SK-N-SH (cell line): Measurements from ENCODE around the gene VAMP2. TPM values are rescaled to one million over a fixed set of nuclear protein-coding genes. Genes with fewer than 3 reads are reported as not detected.
A peak's percentile ranks its signal among the peaks of the same experiment; 100 is the strongest.

Experiments used
- CTCF ChIA-PET: fragments of 300-600, 350-600 bp; formaldehyde crosslinking; extraction: SDS; loops from one replicate; lab custom pipeline; 2021; lab: Yijun Ruan, JAX
- POLR2A ChIA-PET: fragments of 350-600 bp; sonication (Branson Sonifier 250); formaldehyde crosslinking; extraction: SDS; loops from one replicate; lab custom pipeline; 2020; ENCODE audit warnings: antibody characterized with exemption, inconsistent platforms; lab: Yijun Ruan, JAX
- DNase-seq: peaks from one replicate; pipeline ENCODE4 v3.0.0; 2012
- H2AFZ ChIP-seq: fragments of 200-600 bp; sonication (generic); 2 replicates; pipeline ENCODE4 v1.8.1; 2016; ENCODE audit warnings: antibody characterized with exemption, mild to moderate bottlenecking, low read depth
- H3F3A ChIP-seq: fragments of 200-600 bp; sonication (generic); replicated peaks from 2 replicates; pipeline ENCODE3; 2016; ENCODE audit warnings: antibody characterized with exemption, mild to moderate bottlenecking; ENCODE audit not compliant: insufficient read depth
- H3K27ac ChIP-seq, 2 experiments: fragments of 200-500 bp in 1 of 2; fragments of 200-600 bp in 1 of 2; sonication (Bioruptor generic) in 1 of 2; sonication (generic), shearing (Covaris generic) in 1 of 2; 2 replicates each; pipeline versions ENCODE4 v1.5.1 to v1.6.1; 2014 to 2016; ENCODE audit warnings: low read depth in 2 of 2, inconsistent platforms in 1 of 2, low read length in 1 of 2, mild to moderate bottlenecking in 1 of 2, mixed read lengths in 1 of 2
- H3K27me3 ChIP-seq: fragments of 200-600 bp; sonication (generic), shearing (Covaris generic); 2 replicates; pipeline ENCODE4 v1.6.1; 2016; ENCODE audit warnings: mixed run types; ENCODE audit not compliant: insufficient read depth
- H3K36me3 ChIP-seq, 2 experiments: fragments of 200-500 bp in 1 of 2; fragments of 200-600 bp in 1 of 2; sonication (Bioruptor generic) in 1 of 2; sonication (generic) in 1 of 2; replicated peaks in 1 of 2; 2 replicates each; pipeline versions ENCODE3 to v1.5.1; 2014 to 2016; ENCODE audit warnings: low read length in 1 of 2, mild to moderate bottlenecking in 1 of 2; ENCODE audit not compliant: insufficient read depth in 2 of 2, control insufficient read depth in 1 of 2
- H3K4me1 ChIP-seq, 2 experiments: fragments of 200-500 bp in 1 of 2; fragments of 200-600 bp in 1 of 2; sonication (Bioruptor generic) in 1 of 2; sonication (generic), shearing (Covaris generic) in 1 of 2; 2 replicates each; pipeline versions ENCODE4 v1.5.1 to v1.6.1; 2014 to 2016; ENCODE audit warnings: low read depth in 1 of 2, low read length in 1 of 2, mixed run types in 1 of 2; ENCODE audit not compliant: insufficient read depth in 2 of 2, control insufficient read depth in 1 of 2
- H3K4me2 ChIP-seq: fragments of 200-600 bp; sonication (generic), shearing (Covaris generic); 2 replicates; pipeline ENCODE4 v1.6.1; 2017; ENCODE audit warnings: mixed run types
- H3K4me3 ChIP-seq, 2 experiments: fragments of 200-500 bp in 1 of 2; fragments of 200-600 bp in 1 of 2; sonication (Bioruptor generic) in 1 of 2; sonication (generic), shearing (Covaris generic) in 1 of 2; 2 replicates each; pipeline versions ENCODE4 v1.5.1 to v1.8.1; 2014 to 2016; ENCODE audit warnings: low read depth in 2 of 2, inconsistent platforms in 1 of 2, low read length in 1 of 2, mild to moderate bottlenecking in 1 of 2, mixed read lengths in 1 of 2, moderate library complexity in 1 of 2
- H3K79me2 ChIP-seq: fragments of 200-600 bp; sonication (generic); 2 replicates; pipeline ENCODE4 v1.8.1; 2017; ENCODE audit warnings: mild to moderate bottlenecking; ENCODE audit not compliant: insufficient read depth
- H3K9ac ChIP-seq: fragments of 200-600 bp; sonication (generic); 2 replicates; pipeline ENCODE4 v1.6.1; 2017; ENCODE audit warnings: mixed run types
- H3K9me2 ChIP-seq: fragments of 200-600 bp; sonication (generic); 2 replicates; pipeline ENCODE4 v1.6.1; 2017; ENCODE audit warnings: mixed run types
- H3K9me3 ChIP-seq: fragments of 200-600 bp; sonication (generic); 2 replicates; pipeline ENCODE4 v1.6.1; 2017; ENCODE audit warnings: mixed run types, mild to moderate bottlenecking, moderate library complexity
- H4K20me1 ChIP-seq: fragments of 200-600 bp; sonication (generic); 2 replicates; pipeline ENCODE4 v1.6.1; 2017; ENCODE audit warnings: mild to moderate bottlenecking, mixed run types; ENCODE audit not compliant: insufficient read depth
- CHD2 ChIP-seq: fragments of 150-350 bp; IDR thresholded peaks from 2 replicates; pipeline ENCODE4 v1.6.1; 2018; ENCODE audit warnings: low read length; ENCODE audit not compliant: partially characterized antibody
- ELF1 ChIP-seq: IDR thresholded peaks from 2 replicates; pipeline ENCODE4 v1.4.0; 2012
- FOSL2 ChIP-seq: IDR thresholded peaks from 2 replicates; pipeline ENCODE4 v1.4.0; 2012; ENCODE audit warnings: low read depth, mild to moderate bottlenecking, moderate library complexity, borderline replicate concordance
- GATA2 ChIP-seq: sonication (generic); formaldehyde crosslinking; IDR thresholded peaks from 2 replicates; pipeline ENCODE4 v1.5.0; 2020; ENCODE audit warnings: mild to moderate bottlenecking, missing genetic modification reagents
- NFIC ChIP-seq: IDR thresholded peaks from 2 replicates; pipeline ENCODE4 v1.4.0; 2012; ENCODE audit warnings: borderline replicate concordance
- NRF1 ChIP-seq: IDR thresholded peaks from 2 replicates; pipeline ENCODE4 v1.6.1; 2012; ENCODE audit warnings: low read depth, mild to moderate bottlenecking, low read length
- PBX3 ChIP-seq: IDR thresholded peaks from 2 replicates; pipeline ENCODE4; 2012
- POLR2AphosphoS5 ChIP-seq: IDR thresholded peaks from 2 replicates; pipeline ENCODE4 v1.6.1; 2012; ENCODE audit warnings: low read depth, low read length
- RCOR1 ChIP-seq: fragments of 150-350 bp; IDR thresholded peaks from 2 replicates; pipeline ENCODE4 v1.6.1; 2017; ENCODE audit warnings: antibody characterized with exemption, low read length
- RXRA ChIP-seq: IDR thresholded peaks from 2 replicates; pipeline ENCODE4 v1.4.0; 2012; ENCODE audit warnings: low read depth, mild to moderate bottlenecking, borderline replicate concordance
- TAF1 ChIP-seq: IDR thresholded peaks from 2 replicates; pipeline ENCODE4 v1.6.1; 2012; ENCODE audit warnings: low read depth, mild to moderate bottlenecking, low read length, moderate library complexity, borderline replicate concordance
- TEAD4 ChIP-seq: IDR thresholded peaks from 2 replicates; pipeline ENCODE4 v1.4.0; 2012; ENCODE audit warnings: mild to moderate bottlenecking, borderline replicate concordance; ENCODE audit not compliant: insufficient read depth
- ZBTB33 ChIP-seq: IDR thresholded peaks from 2 replicates; pipeline ENCODE4 v1.4.0; 2012; ENCODE audit warnings: low read depth, borderline replicate concordance
- WGBS: methylation state at CpG from one replicate; pipeline ENCODE4 v1.1.6; 2017; ENCODE audit warnings: low lambda C conversion rate; 5-methylcytosine and 5-hydroxymethylcytosine counted together
- polyA plus RNA-seq, 3 experiments: library from polyadenylated mRNA; depleted of rRNA; stranded (reverse); fragments of >200 nt; gene quantifications; 2 replicates each; pipeline ENCODE4 v1.2.3, GENCODE V29; 2012
- TF ChIP-seq, protein P1 (sequence below): IDR thresholded peaks from 2 replicates; pipeline ENCODE4 v1.6.1; 2012; ENCODE audit warnings: mild to moderate bottlenecking, low read depth, low read length, moderate library complexity
- TF ChIP-seq, protein P2 (sequence below): fragments of 200-600 bp; sonication (generic); IDR thresholded peaks from 2 replicates; pipeline ENCODE4 v1.6.1; 2017; ENCODE audit warnings: antibody characterized with exemption, mild to moderate bottlenecking, moderate library complexity

VAMP2 gene
- polyA plus RNA-seq, 1 of the 3 experiments (the other 2 are of a cell fraction): 42.0 TPM

DNA sequence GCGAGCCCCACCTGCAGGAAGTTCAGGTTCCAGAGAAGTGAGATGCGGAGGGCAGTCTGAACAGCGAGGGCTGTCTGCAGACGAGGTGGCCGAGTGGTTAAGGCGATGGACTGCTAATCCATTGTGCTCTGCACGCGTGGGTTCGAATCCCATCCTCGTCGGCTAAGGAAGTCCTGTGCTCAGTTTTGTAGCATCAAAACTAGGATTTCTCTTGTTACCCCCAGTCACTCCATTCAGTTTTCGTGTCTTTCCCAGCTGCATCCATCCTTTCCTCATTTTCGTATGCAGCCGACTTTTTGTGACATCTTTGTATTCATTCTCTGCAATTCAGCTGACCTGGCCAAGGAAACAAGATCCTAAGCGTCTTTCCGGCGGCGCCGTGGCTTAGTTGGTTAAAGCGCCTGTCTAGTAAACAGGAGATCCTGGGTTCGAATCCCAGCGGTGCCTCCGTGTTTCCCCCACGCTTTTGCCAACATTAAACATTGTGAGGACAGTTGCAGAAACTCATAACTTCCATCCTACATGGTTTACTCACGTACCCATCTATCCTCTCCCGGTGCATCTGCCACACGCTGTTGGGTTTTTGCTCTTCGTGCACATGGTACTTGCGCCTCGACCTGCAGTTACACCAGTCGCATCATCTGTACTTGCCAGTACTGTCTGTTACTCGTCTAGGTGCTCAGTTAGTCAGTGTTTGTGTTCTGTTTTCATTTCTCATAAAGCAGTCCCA is 24.2 kb upstream of the VAMP2 start:
- POLR2A ChIA-PET: interaction anchor here (1.5 to 4.4 kb wide), 3 partner anchors 14 to 35 kb away, joined by 8 to 33 read pairs (median 9); no protein-coding TSS in a partner anchor
- Histone ChIP-seq H3K4me3 (peak overlapping the region; percentile 88 to 94), H3K4me1 (peaks cover 9 to 29% of the 10 kb centered on the region in 2 experiments; a peak in 3 of 4 replicates), H3K79me2 (peaks cover 18% of the 10 kb centered on the region; the same call in 1 of the 2 replicates), H3K9me3 (no peaks in the 10 kb centered on the region), H3F3A (peaks cover 39% of the 10 kb centered on the region), H3K4me2 (peak overlapping the region; percentile 88)
- DNase-seq: peak; percentile 71
- WGBS: under 1% methylated on average over 31 of the region's 32 CpGs
- TF ChIP-seq TEAD4 (peak; percentile 75; the same call in 1 of the 2 replicates), ELF1 (no peak; the same call in 1 of the 2 replicates), FOSL2 (peak; percentile 68; the same call in 1 of the 2 replicates), RXRA (peak; percentile 74; the same call in 1 of the 2 replicates), POLR2AphosphoS5 (no peak), NFIC (no peak), NRF1 (no peak), GATA2 (CRISPR knock-in tag) (no peak), CHD2 (peak; percentile 10), RCOR1 (no peak; the same call in none of the 2 replicates), TAF1 (peak; percentile 24; the same call in 1 of the 2 replicates), ZBTB33 (no peak), PBX3 (peak; percentile 14; the same call in 1 of the 2 replicates)
- TF ChIP-seq, protein P1, sequence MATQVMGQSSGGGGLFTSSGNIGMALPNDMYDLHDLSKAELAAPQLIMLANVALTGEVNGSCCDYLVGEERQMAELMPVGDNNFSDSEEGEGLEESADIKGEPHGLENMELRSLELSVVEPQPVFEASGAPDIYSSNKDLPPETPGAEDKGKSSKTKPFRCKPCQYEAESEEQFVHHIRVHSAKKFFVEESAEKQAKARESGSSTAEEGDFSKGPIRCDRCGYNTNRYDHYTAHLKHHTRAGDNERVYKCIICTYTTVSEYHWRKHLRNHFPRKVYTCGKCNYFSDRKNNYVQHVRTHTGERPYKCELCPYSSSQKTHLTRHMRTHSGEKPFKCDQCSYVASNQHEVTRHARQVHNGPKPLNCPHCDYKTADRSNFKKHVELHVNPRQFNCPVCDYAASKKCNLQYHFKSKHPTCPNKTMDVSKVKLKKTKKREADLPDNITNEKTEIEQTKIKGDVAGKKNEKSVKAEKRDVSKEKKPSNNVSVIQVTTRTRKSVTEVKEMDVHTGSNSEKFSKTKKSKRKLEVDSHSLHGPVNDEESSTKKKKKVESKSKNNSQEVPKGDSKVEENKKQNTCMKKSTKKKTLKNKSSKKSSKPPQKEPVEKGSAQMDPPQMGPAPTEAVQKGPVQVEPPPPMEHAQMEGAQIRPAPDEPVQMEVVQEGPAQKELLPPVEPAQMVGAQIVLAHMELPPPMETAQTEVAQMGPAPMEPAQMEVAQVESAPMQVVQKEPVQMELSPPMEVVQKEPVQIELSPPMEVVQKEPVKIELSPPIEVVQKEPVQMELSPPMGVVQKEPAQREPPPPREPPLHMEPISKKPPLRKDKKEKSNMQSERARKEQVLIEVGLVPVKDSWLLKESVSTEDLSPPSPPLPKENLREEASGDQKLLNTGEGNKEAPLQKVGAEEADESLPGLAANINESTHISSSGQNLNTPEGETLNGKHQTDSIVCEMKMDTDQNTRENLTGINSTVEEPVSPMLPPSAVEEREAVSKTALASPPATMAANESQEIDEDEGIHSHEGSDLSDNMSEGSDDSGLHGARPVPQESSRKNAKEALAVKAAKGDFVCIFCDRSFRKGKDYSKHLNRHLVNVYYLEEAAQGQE: 0 out of 2 replicates have a peak, but pooled peaks have one; percentile 40
- TF ChIP-seq, protein P2, sequence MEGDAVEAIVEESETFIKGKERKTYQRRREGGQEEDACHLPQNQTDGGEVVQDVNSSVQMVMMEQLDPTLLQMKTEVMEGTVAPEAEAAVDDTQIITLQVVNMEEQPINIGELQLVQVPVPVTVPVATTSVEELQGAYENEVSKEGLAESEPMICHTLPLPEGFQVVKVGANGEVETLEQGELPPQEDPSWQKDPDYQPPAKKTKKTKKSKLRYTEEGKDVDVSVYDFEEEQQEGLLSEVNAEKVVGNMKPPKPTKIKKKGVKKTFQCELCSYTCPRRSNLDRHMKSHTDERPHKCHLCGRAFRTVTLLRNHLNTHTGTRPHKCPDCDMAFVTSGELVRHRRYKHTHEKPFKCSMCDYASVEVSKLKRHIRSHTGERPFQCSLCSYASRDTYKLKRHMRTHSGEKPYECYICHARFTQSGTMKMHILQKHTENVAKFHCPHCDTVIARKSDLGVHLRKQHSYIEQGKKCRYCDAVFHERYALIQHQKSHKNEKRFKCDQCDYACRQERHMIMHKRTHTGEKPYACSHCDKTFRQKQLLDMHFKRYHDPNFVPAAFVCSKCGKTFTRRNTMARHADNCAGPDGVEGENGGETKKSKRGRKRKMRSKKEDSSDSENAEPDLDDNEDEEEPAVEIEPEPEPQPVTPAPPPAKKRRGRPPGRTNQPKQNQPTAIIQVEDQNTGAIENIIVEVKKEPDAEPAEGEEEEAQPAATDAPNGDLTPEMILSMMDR: no peak
- TF ChIP-seq, all 33 proteins: peak for 7
- H2AFZ ChIP-seq: peak overlapping the region; percentile 84
- no peaks in the 10 kb centered on the region for H3K9me2 ChIP-seq
- H4K20me1 ChIP-seq: peaks cover 13% of the 10 kb centered on the region
- peak overlapping the region; percentile 79 to 94 for H3K27ac ChIP-seq
- H3K36me3 ChIP-seq: no peaks in the 10 kb centered on the region
- peak overlapping the region; percentile 76 for H3K9ac ChIP-seq
- CTCF ChIA-PET: interaction anchor here (0.7 to 5.5 kb wide), 14 partner anchors 10 to 559 kb away, joined by 3 to 55 read pairs (median 5); partner anchors contain the start of genes ALOXE3, HES7 and TMEM107
- H3K27me3 ChIP-seq: no peaks in the 10 kb centered on the region
